Activated CD4-positive, alpha-beta T cell treated with anti-CD3 and anti-CD28 coated beads for 36 hours (primary cell): ENCODE data around the gene VAT1L. TPM values are rescaled to one million over a fixed set of nuclear protein-coding genes. Genes with fewer than 3 reads are reported as not detected.

ENCODE experiments used
- ATAC-seq: fragments of 200-7000 bp; cut with Tn5 transposase; one replicate; pipeline ENCODE4 v1.10.0; 2021; ENCODE audit warnings: mild to moderate bottlenecking, moderate library complexity
- CTCF ChIA-PET: fragments of 350-600 bp; sonication (Branson Sonifier 250); formaldehyde crosslinking; loops from one replicate; lab custom pipeline; 2021; ENCODE audit warnings: antibody characterized with exemption; lab: Charles Lee
- POLR2A ChIA-PET: fragments of 350-600 bp; sonication (Branson Sonifier 250); formaldehyde crosslinking; loops from one replicate; lab custom pipeline; 2021; ENCODE audit warnings: antibody characterized with exemption, inconsistent platforms; lab: Charles Lee
- DNase-seq: peaks from one replicate; pipeline ENCODE4 v3.0.0-alpha.2; 2020
- H3K27ac Mint-ChIP-seq: one replicate; pipeline ENCODE4 v1.8.0; 2021; ENCODE audit warnings: mixed read lengths
- H3K27me3 Mint-ChIP-seq: one replicate; pipeline ENCODE4 v1.8.0; 2021; ENCODE audit warnings: mixed read lengths
- H3K36me3 Mint-ChIP-seq: one replicate; pipeline ENCODE4 v1.8.0; 2021; ENCODE audit warnings: low read depth, mixed read lengths
- H3K4me1 Mint-ChIP-seq: one replicate; pipeline ENCODE4 v1.8.0; 2021; ENCODE audit warnings: mixed read lengths
- H3K4me3 Mint-ChIP-seq: one replicate; pipeline ENCODE4 v1.8.0; 2021; ENCODE audit warnings: mild to moderate bottlenecking, moderate library complexity, mixed read lengths
- H3K9me3 Mint-ChIP-seq: one replicate; pipeline ENCODE4 v1.8.0; 2021; ENCODE audit warnings: low read depth, mixed read lengths
- intact Hi-C, 2 experiments: fragments of 100-400 bp; cut with DNase I in 1 of 2; cut with micrococcal nuclease in 1 of 2; formaldehyde crosslinking; loops; one replicate each; pipeline versions ENCODE4 v1.14.2 to v1.15.1; 2022 to 2024; cut with DNase I, micrococcal nuclease
- total RNA-seq, 2 experiments: library from RNA; stranded (reverse); gene quantifications; one replicate each; pipeline ENCODE4 v1.2.3, GENCODE V29; 2021

Gene VAT1L
- total RNA-seq, 2 experiments from 2014 or later: 0.05 TPM; not detected in 1

DNA sequence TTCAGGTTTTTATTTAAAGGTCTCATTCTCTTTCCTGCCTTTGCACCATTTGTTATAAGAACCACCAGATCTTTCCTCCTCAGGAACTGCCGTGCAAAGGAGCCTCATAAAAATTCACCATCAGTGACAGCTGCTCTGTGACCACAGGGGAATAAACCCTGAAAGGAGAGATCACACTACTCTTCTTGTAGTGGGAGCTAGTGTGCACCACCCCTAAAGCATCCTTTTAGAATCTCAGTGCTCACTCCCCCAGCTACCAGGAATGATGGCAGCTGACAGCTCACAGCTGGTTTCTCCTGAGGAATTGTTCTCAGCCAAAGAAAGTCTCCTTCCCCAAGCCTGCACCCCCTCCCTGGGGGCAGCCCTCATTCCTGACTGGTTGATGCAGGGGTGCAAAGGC, 18.7 kb downstream of the VAT1L start:
- H3K36me3 Mint-ChIP-seq: no peaks in the 10 kb centered on the region
- H3K4me1 Mint-ChIP-seq: no peaks in the 10 kb centered on the region
- ATAC-seq (no peak), DNase-seq (no peak)
- ChIA-PET CTCF (no interaction called here), POLR2A (interaction anchor here (0.7 kb wide), 1 partner anchor 84 kb away, joined by 3 read pairs; no protein-coding TSS in a partner anchor)
- no peak overlapping the region for H3K4me3 Mint-ChIP-seq
- H3K27ac Mint-ChIP-seq: no peak overlapping the region
- intact Hi-C loops: no loop called here
- H3K27me3 Mint-ChIP-seq: peaks cover 13% of the 10 kb centered on the region
- H3K9me3 Mint-ChIP-seq: no peaks in the 10 kb centered on the region

DNA sequence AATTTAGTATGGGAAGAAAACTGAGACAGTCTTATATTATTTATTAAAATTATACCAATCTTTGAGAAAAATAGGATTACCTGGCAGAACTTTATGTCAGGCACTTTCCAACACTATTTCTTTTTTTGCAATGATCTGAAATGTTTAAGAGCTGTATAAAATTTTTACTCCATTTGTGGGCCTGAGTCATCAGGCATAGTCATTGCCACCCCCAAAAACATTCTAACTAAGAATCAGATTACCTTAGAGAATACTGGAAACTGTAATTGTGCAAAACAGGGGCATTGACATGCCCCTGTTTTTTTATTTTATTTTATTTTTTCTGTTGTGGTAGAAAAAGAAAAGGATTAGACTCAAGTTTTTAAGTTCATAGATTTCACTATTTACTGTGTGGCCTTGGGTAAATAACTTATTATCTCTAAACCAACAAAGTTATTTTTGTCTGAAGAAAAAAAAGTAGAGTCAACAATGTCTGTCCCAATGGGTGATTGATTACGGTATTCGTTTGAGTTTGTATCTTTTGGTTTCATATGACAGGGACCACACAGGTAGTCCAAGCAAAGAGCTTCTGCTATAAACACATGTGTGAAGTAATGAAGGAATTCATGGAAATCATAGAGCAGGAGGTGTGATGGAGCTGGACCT, 24.6 kb downstream of the VAT1L start:
- Mint-ChIP-seq H3K36me3 (no peaks in the 10 kb centered on the region), H3K4me3 (no peak overlapping the region), H3K4me1 (no peaks in the 10 kb centered on the region), H3K27me3 (peaks cover 15% of the 10 kb centered on the region), H3K9me3 (no peaks in the 10 kb centered on the region), H3K27ac (no peak overlapping the region)
- ATAC-seq: no peak
- DNase-seq: no peak
- ChIA-PET POLR2A (interaction anchor here (0.6 kb wide), 1 partner anchor 252 kb away, joined by 5 read pairs; no protein-coding TSS in a partner anchor), CTCF (no interaction called here)
- intact Hi-C loops: no loop called here

DNA sequence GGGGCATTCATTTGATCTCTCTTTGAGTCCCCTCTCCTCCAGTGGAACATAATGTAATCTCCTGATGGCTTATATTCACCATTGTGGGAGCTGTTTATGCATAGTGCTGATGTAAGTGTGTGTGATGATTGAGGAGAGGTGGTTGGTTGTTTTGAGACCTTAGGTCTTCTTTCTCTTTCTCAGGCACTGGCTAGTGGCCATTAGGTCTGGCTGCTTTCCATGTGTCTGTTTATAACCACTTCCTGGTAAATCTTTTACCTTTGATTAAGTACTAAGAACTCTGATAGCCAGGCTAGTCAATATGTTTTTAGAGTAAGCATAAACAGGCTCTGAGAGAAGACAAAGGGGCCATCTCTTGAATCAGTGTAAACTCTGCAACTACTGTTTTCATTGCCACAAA, 27.9 kb downstream of the VAT1L start:
- intact Hi-C loops: no loop called here
- ChIA-PET POLR2A (no interaction called here), CTCF (no interaction called here)
- Mint-ChIP-seq H3K27me3 (peaks cover 20% of the 10 kb centered on the region), H3K9me3 (no peaks in the 10 kb centered on the region), H3K4me3 (no peak overlapping the region), H3K4me1 (no peaks in the 10 kb centered on the region), H3K27ac (no peak overlapping the region), H3K36me3 (no peaks in the 10 kb centered on the region)
- ATAC-seq: no peak
- no peak for DNase-seq

DNA sequence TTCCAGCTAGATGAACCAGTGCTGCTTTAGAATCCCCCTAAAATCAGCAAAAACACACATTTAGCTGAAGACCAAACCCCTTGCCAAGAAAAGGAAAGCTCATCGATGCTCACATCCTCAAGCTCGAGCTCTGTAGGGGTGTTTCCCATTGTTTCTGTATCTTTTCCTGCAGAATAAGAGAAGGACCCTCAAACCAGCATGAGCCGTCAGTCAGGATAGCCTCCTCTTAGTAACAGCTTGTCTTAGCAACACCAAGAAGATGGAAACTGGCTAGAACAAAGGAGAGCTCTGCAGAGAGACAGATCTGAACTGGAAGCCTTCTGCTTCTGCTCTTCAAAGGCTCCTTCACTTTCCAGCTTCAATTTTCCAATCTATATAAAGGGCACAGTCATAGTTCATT, 32.0 kb downstream of the VAT1L start:
- Mint-ChIP-seq H3K4me3 (no peak overlapping the region), H3K4me1 (no peaks in the 10 kb centered on the region), H3K36me3 (no peaks in the 10 kb centered on the region), H3K27me3 (peaks cover 15% of the 10 kb centered on the region), H3K27ac (no peak overlapping the region), H3K9me3 (no peaks in the 10 kb centered on the region)
- intact Hi-C loops: no loop called here
- DNase-seq (no peak), ATAC-seq (no peak)
- ChIA-PET CTCF (interaction anchor here (0.7 kb wide), 1 partner anchor 356 kb away, joined by 3 read pairs; no protein-coding TSS in a partner anchor), POLR2A (no interaction called here)

DNA sequence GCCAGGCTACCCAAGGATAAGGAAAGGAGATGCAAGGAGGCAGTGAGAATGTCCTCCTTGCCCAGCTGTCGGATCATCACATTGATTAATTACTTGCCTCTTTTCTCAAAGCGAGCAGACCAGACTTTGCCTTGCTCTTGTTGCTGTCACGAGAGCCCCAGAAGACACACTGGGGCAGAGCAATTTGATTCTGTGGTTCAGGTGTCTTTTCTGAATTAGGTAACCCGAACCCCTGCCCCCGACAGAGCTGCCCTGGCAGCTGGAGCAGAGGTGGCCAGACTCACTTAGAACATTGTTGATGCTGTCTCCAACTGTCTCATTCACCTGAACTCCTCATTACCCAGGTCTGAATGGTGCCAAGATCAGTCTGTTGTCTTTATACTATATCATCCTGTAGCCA, 34.3 kb downstream of the VAT1L start:
- Mint-ChIP-seq H3K4me3 (no peak overlapping the region), H3K4me1 (no peaks in the 10 kb centered on the region), H3K9me3 (no peaks in the 10 kb centered on the region), H3K36me3 (no peaks in the 10 kb centered on the region), H3K27me3 (peaks cover 15% of the 10 kb centered on the region), H3K27ac (no peak overlapping the region)
- no peak for ATAC-seq
- intact Hi-C loops: no loop called here
- no peak for DNase-seq
- ChIA-PET CTCF (no interaction called here), POLR2A (no interaction called here)

DNA sequence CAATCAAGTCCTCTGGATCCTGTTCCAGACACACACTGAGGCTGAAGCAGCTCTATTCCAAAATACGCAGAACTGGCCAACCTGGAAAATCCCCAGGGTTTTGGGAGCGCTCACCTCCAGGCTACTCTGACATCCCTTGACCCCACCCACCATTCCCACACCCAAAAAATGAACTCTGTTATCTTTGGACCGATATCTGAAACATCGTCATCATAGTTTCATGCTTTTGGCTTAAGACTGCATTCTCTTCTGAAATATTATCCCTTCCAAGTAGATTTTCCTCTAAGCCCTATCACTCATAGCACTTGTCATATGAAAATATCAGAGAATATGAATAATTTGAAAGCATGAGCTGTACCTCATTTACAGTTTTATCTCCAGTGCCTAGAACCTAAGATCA, 34.7 kb downstream of the VAT1L start:
- Mint-ChIP-seq H3K9me3 (no peaks in the 10 kb centered on the region), H3K4me3 (no peak overlapping the region), H3K27ac (no peak overlapping the region), H3K36me3 (no peaks in the 10 kb centered on the region), H3K4me1 (no peaks in the 10 kb centered on the region), H3K27me3 (peaks cover 15% of the 10 kb centered on the region)
- POLR2A ChIA-PET: no interaction called here
- CTCF ChIA-PET: no interaction called here
- DNase-seq: no peak
- intact Hi-C loops: no loop called here
- ATAC-seq: no peak

DNA sequence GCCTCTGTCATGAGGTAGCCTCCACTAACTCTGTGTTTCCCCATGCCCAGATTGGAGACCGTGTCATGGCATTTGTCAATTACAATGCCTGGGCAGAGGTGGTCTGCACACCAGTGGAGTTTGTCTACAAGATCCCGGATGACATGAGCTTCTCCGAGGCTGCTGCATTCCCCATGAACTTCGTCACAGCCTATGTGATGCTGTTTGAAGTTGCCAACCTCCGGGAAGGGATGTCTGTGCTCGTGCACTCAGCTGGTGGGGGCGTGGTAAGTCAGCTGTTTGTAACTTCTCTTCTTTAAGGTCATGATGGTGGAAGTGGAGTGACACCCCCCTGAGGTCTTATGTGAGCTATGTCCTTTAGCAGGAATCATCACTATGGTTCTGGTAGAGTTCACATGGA, 36.8 kb downstream of the VAT1L start:
- ATAC-seq (no peak), DNase-seq (no peak)
- Mint-ChIP-seq H3K9me3 (no peaks in the 10 kb centered on the region), H3K27me3 (peaks cover 11% of the 10 kb centered on the region), H3K4me1 (no peaks in the 10 kb centered on the region), H3K27ac (no peak overlapping the region), H3K36me3 (no peaks in the 10 kb centered on the region), H3K4me3 (no peak overlapping the region)
- intact Hi-C loops: no loop called here
- ChIA-PET CTCF (interaction anchor here (0.6 kb wide), 2 partner anchors 144 to 178 kb away, joined by 3 read pairs; no protein-coding TSS in a partner anchor), POLR2A (no interaction called here)

DNA sequence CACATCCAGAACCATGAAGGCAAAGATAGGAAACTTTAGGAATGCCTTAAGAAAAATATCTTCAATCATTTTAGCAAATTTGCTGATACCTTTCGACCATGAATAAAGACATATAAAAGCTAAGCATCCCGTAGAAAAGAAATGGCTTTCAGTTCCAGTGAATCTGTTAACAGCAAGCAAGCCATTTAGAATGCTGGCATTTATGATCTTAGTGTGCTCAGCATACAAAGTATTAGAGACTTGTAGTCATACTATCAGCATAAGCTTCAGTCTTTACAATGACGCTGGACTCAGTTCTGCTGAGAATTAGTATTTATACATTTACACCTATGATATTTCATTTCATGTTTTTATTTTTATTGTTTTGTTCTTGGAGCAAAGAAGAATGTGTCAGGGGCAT, 38.7 kb downstream of the VAT1L start:
- peaks cover 5% of the 10 kb centered on the region for H3K27me3 Mint-ChIP-seq
- POLR2A ChIA-PET: no interaction called here
- CTCF ChIA-PET: no interaction called here

DNA sequence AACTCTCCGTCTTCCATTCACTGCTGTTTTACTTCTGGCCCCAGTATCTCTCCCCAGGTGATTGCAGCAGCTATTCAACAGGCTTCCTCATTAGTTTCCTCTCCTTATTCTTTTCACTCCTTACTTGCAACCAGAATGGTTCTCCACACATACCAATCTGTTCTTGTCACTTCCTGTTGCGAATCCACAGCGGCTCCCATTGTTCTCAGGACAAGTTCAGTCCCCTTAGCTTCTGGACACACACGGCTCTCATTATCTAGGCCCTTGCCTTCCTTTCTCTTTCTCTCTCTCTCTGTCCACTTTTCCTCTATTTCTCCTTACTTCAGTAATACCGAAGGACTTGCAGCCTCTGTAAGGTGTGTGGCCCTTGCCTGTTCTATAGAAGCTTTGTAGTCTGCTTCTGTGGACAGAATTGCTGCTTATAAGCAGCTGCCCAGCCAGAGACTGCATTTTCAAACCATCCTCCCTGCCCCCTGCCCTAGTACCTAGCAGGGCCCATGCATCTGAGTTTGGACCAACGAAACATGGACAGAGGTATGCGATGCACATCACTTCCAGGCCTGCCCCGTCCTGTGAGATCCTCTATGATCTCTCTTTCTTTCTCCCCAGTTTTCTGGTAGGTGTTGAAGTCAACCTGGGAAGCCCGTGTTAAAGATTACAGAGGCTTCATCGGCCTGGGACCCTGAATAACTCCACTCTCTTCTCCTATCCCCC, 45.7 kb downstream of the VAT1L start:
- ATAC-seq (no peak), DNase-seq (no peak)
- Mint-ChIP-seq H3K4me3 (no peak overlapping the region), H3K9me3 (no peaks in the 10 kb centered on the region), H3K4me1 (no peaks in the 10 kb centered on the region), H3K36me3 (no peaks in the 10 kb centered on the region), H3K27ac (no peak overlapping the region), H3K27me3 (peaks cover 5% of the 10 kb centered on the region)
- POLR2A ChIA-PET: no interaction called here
- CTCF ChIA-PET: no interaction called here
- intact Hi-C loops: no loop called here

More for the DNA sequence above, 38.7 kb downstream of the VAT1L start:
- H3K9me3 Mint-ChIP-seq: no peaks in the 10 kb centered on the region
- no peak overlapping the region for H3K4me3 Mint-ChIP-seq
- H3K4me1 Mint-ChIP-seq: no peaks in the 10 kb centered on the region
- no peak overlapping the region for H3K27ac Mint-ChIP-seq
- ATAC-seq (no peak), DNase-seq (no peak)
- H3K36me3 Mint-ChIP-seq: no peaks in the 10 kb centered on the region
- intact Hi-C loops: no loop called here

DNA sequence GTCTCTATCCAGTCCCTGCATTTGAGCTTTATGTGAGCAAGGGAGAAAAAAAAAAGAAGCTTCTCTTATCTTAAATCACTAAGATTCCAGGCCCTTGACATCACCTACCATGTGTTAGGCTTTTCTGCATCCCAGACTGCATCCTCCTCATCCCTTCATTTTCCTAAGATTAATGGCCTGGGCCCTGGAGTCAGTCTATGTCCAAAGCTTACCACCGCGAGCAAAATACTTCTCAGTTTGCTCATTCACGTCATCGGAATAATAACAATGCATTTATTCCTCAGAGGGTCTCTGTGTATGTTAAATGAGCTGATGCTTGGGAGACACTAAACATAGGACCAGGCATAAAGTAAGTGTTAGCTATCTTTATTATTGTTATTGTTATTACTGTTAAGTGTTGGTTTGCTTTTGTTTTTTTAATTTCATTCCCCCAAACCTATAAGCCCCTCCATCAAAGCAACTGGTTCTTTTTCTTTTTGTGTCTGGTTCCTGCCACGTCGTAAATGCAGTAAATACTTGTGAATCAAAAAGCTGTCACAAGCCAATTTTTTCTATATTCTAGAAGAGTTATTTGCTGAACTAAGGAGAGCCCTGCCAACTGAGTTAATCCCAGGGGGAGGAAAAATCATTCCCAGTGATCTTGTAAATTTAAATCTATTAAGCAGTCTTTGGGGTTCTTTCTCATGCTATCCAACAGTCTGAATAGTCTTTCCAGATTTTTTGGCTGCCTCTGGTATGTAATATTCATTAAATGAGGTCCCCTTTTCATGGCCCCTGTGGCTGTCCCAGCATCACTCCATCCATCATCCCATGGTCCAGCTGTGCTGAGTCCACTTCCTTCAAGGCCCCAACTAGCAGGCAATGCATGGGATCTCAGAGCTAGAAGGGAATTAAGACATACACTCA, 46.5 kb downstream of the VAT1L start:
- intact Hi-C loops: no loop called here

DNA sequence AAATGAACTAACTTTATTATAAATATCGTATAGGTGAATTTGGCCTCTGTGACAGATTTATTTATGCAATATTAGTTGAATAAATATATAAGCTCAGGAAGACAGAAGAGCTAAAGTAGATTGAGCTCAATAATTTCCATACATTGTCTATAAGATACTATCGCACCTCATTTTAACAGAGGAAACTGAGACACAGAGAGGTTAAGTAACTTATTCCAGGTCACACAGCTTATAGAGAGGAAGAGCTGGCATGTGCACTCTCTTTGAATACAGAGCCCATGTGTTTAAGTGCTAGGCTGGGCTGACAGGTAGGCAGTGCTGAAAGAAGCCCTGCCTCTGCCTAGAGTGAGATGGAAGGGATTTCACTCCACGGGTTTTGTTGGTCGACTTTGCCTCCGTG, 48.4 kb downstream of the VAT1L start:
- Mint-ChIP-seq H3K27ac (no peak overlapping the region), H3K9me3 (no peaks in the 10 kb centered on the region), H3K4me1 (no peaks in the 10 kb centered on the region), H3K36me3 (no peaks in the 10 kb centered on the region), H3K27me3 (peaks cover 7% of the 10 kb centered on the region), H3K4me3 (no peak overlapping the region)
- intact Hi-C loops: no loop called here
- ChIA-PET POLR2A (no interaction called here), CTCF (no interaction called here)
- no peak for DNase-seq
- no peak for ATAC-seq

More for the DNA sequence above, 46.5 kb downstream of the VAT1L start:
- ChIA-PET CTCF (no interaction called here), POLR2A (no interaction called here)
- Mint-ChIP-seq H3K36me3 (no peaks in the 10 kb centered on the region), H3K4me3 (no peak overlapping the region), H3K4me1 (no peaks in the 10 kb centered on the region), H3K27me3 (peaks cover 7% of the 10 kb centered on the region), H3K27ac (no peak overlapping the region), H3K9me3 (no peaks in the 10 kb centered on the region)
- ATAC-seq (no peak), DNase-seq (no peak)
